Hindlimb muscle (tissue), 1 donor: ENCODE data around the gene SKAP1. TPM values are rescaled to one million over a fixed set of nuclear protein-coding genes. Genes with fewer than 3 reads are reported as not detected.
"Not testable (repeated sequence)": the region's sequence is repeated elsewhere in the genome, so short reads cannot be mapped to it uniquely, and the experiment has no call there.

Source experiments
- DNase-seq: peaks from one replicate; pipeline ENCODE4 v3.0.0-alpha.2; 2013
- polyA plus RNA-seq: library from polyadenylated mRNA; unstranded; fragments of 120-200 nt; gene quantifications from one replicate; pipeline ENCODE4 v1.2.1, GENCODE V29; 2013; ENCODE audit not compliant: insufficient read length

Gene SKAP1
- polyA plus RNA-seq, 1 donor, result 0.70 TPM

DNA sequence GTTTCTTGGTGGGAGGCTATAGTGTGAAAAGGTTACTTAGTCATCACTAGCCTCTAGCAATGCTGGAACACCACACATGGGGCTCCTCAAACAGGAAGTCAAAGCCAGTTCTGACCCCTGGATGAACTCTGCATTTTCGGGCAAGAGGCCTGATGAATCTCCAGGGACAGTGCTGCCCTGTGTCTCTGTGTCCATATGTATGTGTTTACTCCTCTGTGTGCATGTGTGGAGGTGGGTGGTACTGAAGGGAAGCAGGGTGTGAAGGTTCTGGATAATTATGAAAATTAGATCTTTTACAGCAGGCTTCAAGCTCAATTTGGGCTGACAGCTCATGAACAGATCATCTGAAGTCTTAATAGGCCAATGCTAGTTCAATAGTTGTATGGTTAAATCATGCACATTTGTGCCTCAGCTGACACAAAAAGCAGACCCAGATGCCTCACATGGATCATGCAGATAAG lies 188.9 kb downstream of the SKAP1 start:
- DNase-seq, result peak; percentile 29

DNA sequence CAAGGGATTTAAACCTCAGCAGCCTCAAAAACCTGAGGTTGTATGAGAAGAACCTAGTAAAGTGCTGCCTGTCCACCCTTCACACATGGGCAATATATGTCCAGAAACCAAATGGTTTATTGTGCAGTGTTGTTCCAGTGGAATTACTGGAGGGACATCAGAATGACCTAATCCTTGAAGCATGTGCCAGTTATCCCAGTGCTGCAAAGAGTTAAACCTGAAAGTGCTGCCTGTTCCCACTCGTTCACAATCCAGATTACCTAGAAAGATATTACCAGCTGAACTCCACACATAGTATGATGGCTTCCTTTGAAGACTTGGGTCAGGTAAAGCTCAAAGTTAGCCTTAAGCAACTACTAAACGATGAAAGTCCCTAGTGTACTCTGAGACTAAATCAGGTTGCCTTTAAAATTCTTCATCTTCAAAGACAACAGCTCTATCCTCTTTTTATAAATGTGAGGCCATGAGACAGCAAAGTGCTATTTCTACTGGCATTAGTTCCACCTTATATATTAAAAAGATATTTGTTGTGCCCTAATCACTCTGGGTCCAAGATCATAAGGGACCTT lies 189.4 kb downstream of the SKAP1 start:
- DNase-seq, result no peak

DNA sequence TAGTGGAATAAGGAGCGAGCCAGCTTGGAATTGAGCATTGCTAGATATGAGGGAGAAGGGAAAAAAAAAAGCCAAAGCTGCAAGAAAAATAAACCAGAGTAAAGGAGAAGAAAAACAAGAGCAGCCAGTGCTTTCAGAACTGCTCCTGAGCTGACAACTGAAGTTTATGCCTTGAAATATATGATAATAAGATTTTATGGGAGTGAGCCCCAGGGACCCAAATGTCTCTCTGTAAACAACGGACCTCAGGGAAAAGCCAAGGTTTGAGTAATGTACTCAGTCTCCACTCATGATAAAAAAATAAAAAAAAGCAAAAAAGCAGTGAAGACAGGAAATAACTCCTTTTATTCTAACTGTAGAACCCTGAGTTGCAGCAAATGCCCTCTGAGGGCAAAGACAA lies 189.9 kb downstream of the SKAP1 start:
- DNase-seq, result no peak

- DNase-seq, result no peak
Observed at GRCh38 chr17:48239603-48239995, 190.4 kb downstream of the SKAP1 start.

GRCh38 chr17:48238933-48239602 lies 190.9 kb downstream of the SKAP1 start:
- DNase-seq, result no peak

DNA sequence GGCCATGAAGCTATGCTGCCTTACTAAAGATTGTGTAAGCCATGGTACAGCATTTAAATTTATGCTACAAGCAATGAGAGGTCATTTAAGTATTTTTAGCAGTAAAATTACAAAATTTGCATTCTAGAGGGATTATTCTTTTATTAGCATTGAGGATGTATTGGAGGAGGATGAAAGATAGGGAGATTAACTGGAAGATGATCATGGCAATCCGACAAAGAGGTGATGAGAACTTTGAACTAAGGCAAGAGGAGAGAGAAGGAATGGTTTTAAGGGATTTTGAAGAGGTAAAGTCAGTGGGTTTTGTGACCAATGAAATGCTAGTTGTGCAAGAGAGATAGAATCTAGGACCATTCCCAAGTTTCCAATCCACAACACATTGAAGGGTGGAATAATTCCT lies 192.6 kb downstream of the SKAP1 start:
- no peak for DNase-seq

GRCh38 chr17:48236681-48237134 lies 193.3 kb downstream of the SKAP1 start:
- DNase-seq, result no peak

DNA sequence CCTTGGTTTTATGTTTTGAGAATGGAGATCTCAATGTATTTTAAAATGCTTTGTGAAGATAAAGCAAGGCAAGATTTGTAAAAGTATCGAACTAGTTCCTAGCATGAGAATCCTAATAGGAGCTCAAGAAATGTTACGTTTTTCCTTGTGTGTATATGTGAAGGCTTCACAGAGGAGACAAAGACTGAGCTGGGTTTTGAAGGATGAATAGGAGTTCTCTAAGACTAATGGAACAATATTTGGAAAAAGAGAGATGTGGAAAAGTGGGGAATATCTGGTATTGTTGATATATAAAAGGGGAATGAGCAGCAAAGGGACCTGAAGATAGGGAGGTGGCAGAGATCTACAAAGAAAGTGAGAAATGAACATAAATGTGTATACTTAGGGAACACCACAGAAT lies 195.1 kb downstream of the SKAP1 start:
- DNase-seq, result no peak

- DNase-seq, result no peak
Observed at GRCh38 chr17:48231995-48232959, 197.7 kb downstream of the SKAP1 start.

DNA sequence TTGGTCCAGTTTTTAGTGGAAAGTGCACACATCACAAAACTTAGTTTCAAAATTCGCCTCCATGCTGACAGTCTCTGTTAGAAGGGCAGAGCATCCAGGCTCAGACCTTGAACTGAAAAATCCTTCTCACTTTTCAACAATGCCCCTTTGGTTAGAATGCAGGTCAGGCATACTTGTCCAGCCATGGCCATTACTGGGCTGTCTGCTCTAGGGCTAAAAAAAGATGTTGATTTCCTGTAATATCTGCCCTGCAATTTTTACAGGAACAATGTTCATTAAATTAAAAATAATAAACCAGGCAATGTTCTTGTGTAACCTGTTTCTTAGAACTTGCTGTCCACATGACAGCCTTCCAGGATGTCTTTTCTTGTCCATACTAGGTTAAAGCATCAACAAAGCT lies 200.1 kb downstream of the SKAP1 start:
- no peak for DNase-seq

DNA sequence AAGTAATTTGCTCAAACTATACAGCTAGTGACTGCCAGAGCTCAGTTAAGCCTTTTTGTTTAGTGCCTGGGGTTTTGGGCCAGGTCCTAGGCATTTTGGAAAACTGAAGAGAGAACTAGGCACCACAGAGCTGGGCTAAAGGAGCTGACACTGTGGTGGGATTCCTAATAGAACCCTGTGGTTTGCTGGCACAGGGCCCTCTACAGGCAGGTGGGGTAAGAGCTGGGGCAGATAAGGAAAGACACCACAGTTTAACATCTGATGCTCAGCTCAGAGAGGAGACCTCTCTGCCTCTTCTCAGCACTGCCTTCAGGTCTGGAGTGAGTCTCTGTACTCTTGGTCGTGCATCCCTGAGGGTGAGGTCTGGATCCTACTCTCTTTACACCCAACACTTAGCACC lies 201.3 kb downstream of the SKAP1 start:
- no peak for DNase-seq

- no peak for DNase-seq
Observed at GRCh38 chr17:48225725-48226567, 204.1 kb downstream of the SKAP1 start.

- DNase-seq, result no peak
Observed at GRCh38 chr17:48223945-48224344, 206.1 kb downstream of the SKAP1 start.

DNA sequence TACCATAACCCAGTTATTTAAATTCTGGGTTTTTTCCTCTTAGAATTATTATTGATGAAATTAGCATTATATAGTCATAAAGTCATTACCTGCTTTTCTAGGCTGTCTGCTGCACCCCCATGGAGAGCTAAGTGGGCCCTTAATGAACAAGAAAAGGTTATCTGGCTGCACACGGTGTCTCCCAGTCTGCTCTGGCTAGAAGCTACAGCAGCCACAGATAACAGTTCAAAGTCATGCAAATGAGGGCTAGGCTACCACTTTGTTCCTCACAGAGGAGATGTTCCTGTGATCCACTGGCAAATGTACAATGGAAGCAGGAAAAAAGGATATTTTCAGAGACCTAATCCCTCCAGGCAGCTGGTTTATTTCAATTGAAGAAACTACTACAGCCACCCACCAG lies 210.4 kb downstream of the SKAP1 start:
- no peak for DNase-seq

GRCh38 chr17:48215583-48216139 lies 214.4 kb downstream of the SKAP1 start:
- DNase-seq, result no peak

DNA sequence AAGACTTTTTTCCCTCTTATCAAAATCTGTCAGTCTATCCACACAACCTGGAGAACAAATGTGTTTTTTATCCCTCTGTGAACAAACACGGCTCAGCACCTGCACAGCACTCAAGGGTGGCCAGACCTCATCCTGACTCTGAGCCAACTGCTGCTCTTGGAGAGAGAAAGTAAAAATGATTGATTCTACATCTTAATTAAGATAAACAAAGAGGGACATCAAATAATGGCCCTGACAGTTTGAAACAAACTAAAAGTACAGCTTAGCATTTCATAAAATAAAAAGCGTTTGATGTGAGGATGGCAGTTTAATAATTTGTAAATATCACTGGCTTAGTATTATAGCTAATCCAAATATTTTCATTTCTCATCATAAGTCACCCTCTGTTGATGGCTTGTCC lies 216.2 kb downstream of the SKAP1 start:
- DNase-seq, result no peak

GRCh38 chr17:48211787-48212186 lies 218.2 kb downstream of the SKAP1 start:
- no peak for DNase-seq

DNA sequence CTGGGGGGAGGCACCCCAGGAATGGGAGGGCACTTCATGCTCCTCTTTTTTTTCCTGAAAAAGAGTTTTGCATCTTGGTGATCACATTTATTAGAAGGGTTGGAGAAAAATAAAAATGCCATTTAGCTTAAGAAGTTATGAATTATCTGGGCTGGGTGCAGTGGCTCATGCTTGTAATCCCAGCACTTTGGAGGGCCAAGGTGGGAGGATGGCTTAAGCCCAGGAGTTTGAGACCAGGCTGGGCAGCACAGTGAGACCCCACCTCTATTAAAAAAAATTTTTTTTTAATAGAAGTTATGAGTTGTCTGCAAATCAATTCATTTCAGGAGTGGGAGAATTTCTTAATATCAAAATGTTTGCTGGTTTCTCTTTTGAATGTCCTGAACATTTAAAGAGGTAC lies 219.0 kb downstream of the SKAP1 start:
- no peak for DNase-seq

DNA sequence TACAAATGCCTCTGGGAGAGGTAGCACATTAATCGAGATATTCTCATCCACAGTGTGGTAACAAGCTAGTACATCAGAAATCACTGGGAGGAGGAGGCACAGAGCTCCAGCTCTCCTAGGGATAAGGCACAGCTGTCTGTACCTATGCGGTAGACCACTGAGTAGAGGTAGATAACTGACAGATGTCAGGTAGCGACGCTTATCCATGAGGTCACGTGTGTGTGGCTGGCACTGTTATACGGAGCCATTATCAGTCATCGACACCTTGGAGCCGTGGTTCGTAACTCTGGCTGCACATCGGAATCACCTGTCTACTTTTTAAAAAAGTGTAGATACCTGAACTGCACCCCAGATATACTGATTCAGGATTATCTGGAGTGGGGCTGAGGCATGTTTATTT lies 220.0 kb downstream of the SKAP1 start:
- DNase-seq, result no peak

GRCh38 chr17:48207776-48208544 lies 222.1 kb downstream of the SKAP1 start:
- no peak for DNase-seq

GRCh38 chr17:48207036-48207435 lies 223.0 kb downstream of the SKAP1 start:
- DNase-seq, result not testable (repeated sequence)
